ENCODE data around the gene MAFB.

DNA sequence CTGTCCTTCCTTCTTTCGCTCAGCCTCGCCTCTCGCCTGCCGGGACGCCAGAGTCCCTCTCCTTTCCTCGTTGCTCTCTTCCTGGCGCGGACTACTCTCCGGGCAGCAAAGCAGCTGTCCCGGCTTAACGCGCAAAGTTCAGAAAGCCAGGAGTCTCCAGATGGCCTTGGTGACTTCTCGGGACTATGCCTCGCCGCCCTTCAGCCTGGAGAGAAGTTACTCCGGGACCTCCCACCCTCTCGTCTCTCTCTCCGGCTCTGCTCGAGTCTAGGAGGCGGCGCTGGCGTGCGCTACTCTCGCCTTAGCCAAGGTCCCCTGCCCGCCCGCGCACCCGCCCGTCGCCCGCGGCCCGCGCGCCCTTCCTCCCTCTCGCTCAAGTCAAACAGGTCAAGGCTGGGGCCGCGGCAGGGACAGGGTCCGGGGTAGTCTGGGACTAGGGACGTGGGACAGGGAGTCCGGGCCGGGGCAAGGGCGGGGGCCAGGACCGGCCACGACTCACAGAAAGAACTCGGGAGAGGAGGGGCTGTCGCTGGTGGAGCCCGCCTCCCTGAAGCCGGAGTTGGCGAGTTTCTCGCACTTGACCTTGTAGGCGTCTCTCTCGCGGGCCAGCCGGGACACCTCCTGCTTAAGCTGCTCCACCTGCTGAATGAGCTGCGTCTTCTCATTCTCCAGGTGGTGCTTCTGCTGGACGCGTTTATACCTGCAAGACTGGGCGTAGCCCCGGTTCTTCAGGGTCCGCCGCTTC lies 1.5 kb downstream of the MAFB start:
- no peak for TF ChIP-seq CTCF (IDR thresholded peaks at IDR 0.05)
- peak in 1 of 2 donors; percentile 32 for TF ChIP-seq POLR2A (IDR thresholded peaks at IDR 0.05)
